Activated CD4-positive, CD25-positive, alpha-beta regulatory T cell treated with anti-CD3 and anti-CD28 coated beads, Interleukin-2, amount 50 U/mL, for 72 hours (primary cell): Measurements from ENCODE around the gene KIF21B.

ENCODE experiments used
- DNase-seq: peaks from one replicate; pipeline ENCODE4 v3.0.0; 2021

The KIF21B gene

DNA sequence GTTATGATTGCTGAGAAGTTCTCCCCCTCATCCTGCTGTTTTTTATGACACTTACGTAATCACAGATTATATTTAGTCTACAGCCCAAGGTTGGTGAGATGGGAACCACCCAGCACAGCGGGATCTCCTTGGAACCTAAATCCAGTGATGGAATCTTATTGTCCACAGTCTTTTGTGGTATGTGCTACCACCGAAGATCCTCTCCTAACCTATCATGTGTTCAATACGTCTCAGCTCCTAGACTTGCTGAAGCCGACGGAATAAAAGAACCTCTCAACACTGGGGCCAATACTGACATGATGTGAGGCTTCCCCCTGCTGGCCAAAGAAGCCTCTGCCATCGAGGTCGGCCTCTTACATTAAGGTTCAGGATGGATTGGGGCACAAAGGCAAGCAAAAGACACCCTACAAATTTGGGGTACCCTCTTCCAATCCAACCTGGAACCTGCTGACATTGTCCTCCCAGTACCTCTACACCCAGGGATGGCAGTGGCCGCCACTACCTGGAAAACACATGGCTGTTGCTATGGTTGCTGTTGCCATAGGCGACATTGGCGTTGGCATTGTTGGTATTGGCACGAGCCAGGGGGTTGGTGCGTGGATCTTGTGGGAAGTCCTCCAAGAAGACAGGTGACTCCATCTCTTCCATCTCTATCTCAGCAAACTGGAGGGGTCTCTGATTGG, 19.4 kb upstream of the KIF21B start:
- DNase-seq: peak; percentile 53

DNA sequence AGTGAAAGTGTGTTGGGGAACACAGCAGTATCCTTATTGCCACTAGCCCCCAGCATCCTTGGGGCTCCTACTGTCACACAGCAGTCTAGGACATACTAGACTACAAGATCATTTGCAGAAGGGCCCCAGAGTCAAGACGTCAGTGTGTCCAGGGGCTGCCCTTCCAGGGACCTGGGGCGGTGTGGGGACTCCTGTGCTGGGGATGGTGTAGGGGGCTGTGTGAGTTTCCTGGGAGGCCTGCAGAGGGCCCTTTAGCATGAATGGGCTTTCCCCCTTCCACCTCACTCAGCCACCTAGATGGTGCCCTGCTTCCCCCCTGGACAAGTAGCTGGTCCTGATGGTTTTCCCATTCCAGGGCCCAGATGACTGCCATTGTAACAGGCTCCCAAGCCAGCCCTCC, 17.5 kb upstream of the KIF21B start:
- DNase-seq: no peak

DNA sequence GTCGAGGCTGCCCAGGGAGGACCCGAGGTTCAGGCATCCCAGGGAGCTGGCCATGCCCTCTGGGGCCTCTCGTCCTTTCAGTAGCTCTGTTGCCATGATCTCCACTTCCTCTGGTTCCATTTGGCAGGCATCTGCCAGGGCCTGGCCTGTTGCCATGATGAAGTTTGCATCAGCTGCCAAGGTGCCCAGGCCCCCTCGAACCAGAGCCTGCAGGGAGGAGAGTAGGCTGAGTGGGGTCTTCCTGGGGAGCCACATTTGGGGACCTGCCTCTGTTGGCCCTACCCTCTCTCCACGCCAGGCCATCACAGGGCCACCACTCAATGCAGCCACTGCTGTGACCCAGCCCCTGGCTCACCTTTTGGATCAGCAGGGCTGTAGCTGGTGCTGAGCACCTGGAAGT, 16.4 kb upstream of the KIF21B start:
- no peak for DNase-seq

DNA sequence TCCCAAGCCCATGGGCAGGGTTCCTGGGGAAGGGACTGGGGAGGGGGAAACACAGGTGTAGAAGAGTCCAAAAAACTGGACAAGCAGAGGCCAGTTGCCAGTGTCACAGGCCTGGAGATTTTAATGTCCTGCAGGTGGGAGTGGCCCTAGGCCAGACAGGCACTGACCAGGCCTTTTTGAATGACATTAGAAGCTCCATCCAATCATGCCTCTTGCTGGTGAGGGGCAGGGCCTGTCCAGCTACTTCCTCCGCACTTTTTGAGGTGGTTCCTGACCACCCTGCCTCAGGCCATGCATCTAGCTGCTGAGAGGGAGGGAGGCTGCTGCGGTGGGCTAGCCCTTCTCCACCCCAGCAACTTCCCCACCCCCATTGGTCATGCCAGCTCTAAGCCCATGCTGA, 15.9 kb upstream of the KIF21B start:
- no peak for DNase-seq

DNA sequence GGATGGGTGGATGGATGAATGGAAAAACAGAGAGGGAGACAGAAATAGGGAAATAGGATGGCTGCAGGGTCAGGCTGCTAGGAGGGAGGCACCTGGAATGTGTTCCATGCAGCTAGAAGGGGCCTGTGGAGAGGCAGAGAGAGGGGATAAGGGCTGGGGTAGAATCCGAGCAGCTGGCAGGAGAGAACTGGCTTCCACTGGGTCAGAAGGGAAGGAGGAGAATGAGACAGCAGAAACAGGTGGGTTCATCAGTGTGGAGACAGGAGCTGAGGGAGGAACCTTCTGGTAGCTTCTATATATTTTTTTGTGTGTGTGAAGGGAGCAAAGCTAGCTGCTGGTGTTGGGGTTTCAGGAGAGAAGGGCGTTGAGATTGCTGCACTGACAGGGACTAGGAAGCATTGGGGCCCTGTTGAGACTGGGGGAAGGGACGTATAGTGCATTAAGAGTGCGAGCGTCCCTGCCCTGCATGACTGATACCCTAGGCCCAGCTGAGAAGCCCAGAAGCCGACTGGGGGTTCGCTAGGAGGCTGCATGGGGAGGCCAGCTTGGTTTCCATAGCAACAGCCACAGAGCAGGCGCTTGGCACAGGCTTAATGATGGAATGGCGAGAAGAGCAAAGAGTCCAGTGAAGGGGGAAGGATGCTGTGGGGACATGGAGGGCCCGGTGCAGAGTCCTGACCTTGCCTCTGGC, 14.8 kb upstream of the KIF21B start:
- no peak for DNase-seq

DNA sequence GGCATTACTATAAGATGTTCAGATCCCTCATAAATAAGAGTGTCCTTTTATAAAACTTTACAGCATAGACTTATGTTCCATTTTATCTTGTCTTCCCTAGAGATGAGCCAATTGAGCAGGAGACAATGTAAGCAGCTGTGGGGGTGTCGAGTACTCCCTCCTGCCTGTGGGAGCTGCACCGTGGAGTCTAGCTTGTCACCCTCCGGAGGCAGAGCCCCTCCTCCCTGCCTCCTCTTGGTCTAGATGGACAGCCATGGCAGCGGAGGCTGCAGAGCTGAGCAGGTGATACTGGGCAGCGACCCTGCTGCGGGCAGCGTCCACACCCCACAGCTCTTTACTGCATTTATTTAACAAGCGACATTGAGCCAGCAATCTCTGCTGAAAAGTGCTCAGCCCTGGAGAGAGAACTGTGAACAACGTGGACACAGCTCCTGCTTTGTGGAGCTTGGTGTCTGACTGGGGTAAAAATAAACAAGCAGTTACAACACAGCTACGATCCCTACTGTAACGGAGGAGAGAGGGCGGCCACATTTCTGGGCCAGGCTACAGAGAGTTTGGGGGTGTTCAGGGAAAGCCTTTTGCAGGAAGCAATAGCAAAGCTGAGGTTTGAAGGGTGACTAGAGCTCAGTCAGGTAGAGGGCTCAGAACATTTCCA, 12.8 kb upstream of the KIF21B start:
- DNase-seq: no peak

DNA sequence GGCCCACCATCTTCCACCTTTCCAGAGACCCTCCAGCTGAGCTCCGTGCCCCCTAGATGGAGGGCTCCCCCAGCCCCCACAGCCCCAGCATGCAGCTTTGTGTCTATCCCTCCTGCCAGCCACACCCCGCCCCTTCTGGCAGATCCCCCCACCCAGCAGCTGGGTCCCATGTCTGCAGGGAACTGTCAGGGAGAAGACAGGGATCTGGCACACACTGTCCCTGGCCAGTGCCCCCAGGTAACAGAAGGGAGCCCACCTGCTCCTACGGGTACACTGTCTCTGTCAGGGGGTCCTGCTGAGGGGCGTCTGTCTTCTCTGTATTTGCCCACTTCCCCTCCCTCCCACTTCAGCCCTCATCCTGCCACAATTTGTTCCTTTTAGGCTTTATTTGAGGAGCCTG, 11.2 kb upstream of the KIF21B start:
- DNase-seq: no peak

DNA sequence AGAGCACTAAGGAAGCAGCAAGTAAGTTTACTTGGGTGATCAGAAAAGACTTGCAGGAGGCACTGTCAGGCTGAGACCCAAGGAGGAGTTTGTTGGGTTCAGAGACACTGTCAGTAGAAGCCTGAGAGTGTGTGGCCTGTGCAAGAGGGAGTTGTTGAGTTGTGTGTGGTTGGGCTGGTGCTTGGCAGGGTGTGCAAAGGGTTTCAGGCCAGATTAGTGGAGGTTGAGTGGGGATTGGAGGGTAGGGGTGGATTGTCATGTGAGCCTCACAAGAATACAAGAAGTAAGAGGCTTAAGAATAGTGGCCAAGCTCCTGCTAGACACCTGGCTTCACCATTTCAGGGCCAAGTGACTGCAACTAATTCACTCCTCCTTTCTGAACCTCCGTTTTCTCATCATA, 8.9 kb upstream of the KIF21B start:
- DNase-seq: no peak

DNA sequence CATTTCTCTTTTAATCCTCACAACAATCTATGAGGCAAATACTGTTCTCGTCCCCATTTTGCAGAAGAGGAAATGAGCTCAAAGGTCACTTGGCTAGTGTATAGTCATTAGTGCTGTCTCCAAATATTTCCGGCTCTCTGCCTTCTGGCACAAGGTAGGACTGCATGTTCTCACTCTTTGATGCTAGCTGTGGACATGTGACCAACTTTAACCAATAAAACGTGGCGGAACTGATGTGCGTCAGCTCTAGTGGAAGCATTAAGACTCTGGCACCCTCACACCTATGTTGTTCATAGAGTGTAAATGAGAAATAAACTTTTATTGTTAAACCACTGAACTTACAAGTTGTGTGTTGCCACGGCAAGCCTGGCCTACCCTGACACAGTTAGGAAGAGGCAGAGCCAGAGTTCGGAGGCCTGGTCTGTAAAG, 5.0 kb upstream of the KIF21B start:
- DNase-seq: no peak

DNA sequence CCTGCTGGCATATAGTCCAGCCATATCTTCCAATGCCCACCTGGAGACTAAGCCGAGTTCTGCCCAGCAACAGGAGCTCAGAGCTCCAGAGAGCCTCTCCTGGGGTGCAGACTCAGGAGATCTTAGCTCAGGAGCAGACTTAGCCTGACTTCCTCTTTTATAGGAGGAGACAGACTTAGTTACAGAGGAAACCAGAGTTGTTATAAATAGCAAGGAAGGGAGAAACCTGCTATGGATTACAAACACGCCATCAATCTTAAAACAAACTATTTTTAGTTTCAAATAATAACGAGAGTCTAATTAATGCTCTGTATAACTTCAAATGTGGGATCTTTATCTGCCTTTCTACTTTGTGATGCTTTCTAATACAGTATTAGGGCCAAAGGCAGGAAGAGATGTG, 3.3 kb upstream of the KIF21B start:
- DNase-seq: no peak

DNA sequence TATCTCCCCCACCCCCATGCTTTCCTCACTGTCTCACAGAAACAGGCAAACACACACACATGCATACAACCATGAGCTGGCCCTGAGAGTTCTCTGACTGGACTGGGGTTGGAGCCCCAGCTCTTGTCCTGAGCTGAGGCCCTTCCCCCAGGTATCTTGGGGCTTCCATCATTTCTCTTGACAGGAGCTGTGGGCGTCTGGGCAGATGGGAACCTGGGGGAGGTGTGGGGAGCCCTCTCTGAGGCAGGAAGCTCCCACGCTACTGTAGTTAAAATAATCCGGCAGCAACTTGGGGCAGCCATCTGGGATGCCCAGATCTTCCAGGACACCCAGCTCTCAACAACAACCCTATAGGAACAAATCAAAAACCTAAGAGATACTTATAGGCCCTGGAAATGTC, 2.7 kb upstream of the KIF21B start:
- no peak for DNase-seq

DNA sequence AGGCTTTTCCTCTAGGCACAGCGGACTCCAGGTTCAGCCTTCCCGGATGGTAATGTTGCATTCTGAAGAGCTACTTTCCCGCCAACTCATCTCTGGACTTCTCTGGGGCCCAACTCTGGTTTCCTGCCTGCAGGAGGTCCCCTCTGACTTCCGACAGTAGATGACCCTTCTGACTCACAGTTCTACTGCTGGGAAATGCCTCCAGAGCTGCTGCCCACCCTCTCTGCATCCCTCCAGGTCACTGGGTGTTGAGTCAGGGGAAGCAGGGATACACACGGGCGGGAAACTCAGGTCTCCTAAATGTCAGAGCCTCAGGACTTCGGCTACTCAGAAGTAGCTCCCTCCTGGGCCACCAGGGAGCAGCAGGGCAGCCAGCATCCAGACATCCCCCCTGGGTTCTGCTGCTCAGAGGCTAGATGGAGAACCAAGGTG, 2.1 kb upstream of the KIF21B start:
- DNase-seq: no peak

DNA sequence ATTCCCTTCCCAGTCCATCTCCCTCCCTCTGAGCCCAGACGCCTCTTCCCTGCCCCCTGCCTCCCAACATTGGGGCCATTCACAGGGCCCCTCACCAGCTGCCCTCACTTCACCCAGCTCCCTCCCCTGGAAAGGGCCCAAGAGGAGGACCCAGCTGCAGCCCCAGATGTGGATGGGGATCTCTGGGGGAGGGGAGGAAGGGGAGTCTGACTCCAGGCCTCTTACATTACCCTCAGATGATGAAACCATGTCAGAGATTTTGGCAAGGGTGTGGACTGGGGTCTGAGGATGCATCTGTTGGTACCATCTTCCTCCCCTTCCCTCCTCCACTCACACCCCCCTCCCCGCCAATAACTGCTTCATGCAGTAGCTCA, 1.1 kb upstream of the KIF21B start:
- DNase-seq: no peak

DNA sequence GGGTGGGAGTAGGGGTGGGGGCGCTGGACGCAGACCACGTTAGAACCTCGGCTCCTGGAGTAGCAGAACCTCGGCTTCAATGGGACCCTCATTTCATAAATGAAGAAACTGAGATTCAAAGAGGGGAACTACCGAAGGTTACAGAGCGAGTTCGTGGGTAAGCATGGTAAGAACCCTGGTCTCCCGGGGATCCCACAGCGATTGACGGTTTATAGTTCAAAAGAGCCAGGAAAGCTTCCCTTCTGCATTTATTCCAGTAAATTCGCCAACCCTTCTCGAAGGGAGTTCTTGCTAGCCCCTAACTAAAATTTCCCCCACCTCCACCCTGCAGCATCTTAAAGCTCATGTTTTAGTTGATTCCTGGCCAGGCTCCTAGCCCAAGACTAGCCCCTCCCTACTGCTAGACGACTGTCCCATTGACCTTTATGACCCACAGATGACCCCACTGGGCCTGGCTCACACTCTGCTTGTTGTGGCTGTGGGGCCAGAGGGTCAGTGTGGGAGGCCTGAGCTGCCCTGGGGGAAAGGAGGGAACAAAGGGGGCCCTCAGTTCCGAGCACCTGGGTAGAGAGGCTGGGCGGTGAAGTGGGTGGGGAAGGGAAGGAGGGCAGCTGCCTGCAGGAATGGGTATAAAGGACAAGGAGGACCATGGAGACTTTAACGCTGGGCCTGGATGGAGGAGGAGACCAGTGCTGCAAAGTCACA, 558 bp upstream of the KIF21B start:
- DNase-seq: no peak

DNA sequence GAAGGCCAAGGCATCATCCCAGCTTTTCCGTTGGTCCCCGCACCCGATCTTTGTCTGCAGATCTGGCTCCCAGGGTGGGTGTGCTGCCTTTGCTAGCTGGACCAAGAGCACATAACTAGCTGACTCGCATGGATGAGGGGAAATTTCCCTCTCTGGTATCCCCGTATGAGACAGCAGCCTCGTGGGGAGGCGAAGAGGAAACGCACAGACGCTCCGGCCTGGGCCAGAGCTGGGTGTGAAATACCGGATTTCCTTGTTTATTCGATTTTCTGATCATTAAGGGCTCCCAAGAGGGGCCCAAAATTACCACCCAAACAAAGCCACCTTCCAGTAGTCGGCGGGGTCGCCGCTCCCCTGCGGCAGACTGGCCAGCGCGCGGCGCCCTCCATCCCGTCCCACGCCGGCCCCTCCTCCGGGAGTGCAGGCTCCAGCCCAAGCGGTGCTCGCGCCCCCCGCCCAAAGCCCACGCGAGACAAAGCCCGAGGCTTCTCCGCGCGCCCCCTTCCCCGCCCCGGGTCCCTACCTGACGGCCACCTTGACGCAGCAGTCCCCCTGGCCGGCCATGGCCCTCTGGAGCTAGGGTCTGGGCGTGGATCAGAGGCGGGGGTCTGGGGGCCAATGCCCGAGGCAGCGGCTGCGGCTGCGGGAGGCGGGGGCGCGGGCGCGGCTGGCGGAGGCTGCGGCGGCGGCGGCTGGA, 546 bp downstream of the KIF21B start:
- no peak for DNase-seq

DNA sequence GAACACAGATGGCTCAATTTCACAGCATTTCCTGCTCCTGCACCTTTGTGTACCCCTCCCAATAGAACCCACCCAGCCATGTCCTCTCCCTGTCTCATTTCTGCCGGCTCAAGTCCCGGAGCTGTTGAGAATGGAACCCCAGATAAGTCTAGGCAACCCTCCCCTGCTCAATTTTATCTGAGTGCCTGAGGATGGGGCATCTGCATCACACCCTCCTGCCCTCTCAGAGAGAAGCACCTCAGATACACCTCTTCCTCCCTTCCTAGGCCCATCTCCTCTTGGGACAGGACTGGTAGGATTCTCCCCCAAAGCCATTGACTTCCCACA, 1.1 kb downstream of the KIF21B start:
- DNase-seq: no peak

DNA sequence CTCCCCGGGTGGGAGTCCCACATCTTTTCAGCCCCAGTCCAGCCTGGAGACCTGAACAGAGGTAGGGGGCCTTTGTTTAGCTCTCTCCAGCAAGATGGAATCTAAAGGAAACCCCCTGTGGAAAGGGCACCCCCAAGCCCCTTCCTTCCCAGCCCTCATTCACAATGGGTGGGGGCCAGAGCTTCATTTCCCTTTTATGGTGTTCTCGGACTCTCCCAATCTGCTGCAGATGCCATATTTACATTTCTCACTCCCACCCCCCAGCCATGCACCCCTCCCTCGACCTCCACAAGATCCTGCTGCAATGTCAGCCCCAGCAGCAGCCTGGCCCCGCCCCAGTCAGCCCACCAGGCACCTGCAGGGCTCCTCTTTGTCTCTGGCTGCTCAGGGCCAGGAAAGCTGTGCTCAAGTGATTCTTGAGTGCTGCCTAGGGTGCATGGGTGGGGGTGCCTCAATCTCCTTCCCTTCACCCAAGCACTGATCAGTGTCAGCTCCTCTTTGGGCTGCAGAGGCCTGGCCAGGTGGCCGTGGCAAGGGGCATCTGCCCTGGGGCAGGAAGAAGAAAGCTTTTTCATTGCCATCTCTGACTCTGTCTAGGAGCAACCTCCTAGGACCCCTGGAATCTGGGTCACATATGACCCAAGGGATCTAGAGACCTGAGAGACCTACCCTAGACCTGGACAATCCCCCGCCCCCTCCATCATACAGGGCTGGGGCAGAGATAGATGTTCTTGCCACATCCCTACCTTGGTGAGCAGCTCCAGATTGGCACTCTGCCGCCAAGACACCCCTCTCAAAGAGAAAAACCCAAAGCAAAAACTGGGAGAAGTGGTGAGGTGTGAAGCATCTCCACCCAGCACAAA, 1.7 kb downstream of the KIF21B start:
- DNase-seq: no peak

DNA sequence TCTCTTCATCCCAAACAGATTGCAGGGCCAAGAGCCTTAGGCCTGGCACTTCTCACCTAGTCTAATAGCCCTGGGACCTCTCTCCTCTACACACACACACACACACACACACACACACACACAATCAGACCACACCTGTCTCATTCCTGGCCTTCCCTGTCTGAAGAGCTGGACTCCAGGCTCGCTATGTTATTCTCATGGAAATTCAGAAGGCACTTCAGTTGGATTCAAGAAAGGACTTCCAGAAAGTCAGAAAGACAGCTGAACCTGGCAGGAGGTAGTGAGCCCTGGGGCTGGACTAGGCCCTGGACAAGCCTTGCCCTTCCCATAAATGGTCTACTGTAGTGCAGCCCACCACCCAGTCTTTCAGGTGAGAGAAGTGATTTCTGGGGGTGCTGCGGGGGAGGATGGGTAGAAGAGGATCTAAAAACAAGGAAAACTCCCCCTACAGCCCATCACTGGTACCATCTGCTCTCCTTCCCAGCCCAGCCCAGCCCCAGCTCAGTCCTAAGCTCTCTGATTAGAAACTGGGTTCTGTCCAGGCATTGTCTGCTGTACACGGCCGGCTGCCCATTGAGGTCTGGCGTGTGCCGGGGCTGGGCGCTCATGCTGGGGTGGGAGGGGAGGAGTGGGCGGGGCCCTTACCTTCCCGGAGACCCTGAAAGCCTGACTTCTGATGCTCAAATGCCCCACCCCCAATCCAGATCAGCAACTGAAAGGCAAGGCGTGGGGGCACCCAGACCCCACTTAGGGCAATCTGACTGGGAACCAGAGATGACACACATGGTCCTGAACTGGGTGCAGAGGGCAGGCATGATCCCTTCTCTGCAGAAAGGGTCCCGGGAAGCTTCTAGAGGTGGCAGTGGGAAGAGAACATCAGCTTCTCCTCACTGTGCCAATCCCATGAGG, 2.5 kb downstream of the KIF21B start:
- no peak for DNase-seq

DNA sequence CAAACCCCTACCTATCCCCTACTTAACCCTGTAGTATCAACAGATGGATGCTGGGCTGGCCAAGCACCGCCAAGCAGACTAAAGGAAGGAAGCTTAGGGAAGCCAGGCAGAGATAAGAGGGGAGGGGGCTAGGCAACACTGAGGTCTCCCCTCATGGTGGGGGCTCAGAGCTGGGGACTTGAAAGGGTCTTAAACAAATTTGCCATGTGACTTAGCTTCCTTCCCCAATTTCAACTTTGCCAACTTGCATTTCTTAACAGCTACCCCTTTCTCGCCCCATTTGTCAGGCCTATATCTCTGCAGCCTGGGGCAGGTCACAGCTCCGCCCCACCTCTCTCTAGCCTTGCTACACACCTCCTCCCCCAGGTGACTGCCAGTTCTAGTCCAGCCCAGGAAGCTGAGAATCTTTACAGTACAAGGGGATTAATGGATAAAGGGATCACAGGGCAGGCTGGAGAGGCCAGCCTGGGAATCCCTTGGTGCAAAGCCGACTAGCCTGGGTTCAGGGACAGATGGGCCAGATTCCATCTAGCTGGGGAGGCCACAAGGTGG, 3.4 kb downstream of the KIF21B start:
- DNase-seq: no peak

DNA sequence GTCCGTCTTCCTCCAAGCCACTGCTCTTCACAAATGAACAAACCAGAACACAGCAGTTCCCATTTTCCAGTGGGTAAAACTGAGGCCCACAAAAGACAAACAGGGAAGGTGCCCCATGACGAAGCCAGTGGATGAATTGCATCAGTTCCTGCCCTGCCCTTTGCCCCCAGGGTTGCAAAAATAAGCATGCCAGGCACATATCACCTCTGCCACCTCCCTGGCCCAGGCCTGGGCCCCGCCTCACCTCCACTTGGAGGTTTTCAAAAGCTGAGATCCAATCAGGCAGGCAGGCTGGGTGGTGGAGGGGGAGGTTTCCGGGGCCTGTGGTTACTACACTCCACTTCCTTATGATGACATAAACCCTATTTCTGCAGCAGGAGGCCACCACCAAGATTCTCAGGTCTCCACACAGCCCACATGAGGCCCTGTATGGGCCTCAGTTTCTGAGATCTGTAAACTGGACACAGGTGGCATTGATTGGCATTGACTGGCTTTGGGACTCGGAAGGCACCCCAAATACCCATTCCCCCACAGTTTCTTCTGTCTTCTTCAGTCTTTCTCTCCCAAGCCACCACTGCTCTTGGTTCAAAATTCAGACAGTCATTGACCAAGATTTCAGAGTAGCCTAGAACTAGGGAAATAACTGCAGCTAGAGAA, 4.1 kb downstream of the KIF21B start:
- peak; percentile 83 for DNase-seq
